HG02678 (cell line): ENCODE data around the gene CCL3.

Experiments
- ATAC-seq: cut with Tn5 transposase; IDR thresholded peaks from one replicate; pipeline ENCODE4 v1.9.1; 2021; ENCODE audit warnings: mild to moderate bottlenecking, moderate library complexity; ENCODE audit not compliant: unreplicated experiment

CCL3 gene

DNA sequence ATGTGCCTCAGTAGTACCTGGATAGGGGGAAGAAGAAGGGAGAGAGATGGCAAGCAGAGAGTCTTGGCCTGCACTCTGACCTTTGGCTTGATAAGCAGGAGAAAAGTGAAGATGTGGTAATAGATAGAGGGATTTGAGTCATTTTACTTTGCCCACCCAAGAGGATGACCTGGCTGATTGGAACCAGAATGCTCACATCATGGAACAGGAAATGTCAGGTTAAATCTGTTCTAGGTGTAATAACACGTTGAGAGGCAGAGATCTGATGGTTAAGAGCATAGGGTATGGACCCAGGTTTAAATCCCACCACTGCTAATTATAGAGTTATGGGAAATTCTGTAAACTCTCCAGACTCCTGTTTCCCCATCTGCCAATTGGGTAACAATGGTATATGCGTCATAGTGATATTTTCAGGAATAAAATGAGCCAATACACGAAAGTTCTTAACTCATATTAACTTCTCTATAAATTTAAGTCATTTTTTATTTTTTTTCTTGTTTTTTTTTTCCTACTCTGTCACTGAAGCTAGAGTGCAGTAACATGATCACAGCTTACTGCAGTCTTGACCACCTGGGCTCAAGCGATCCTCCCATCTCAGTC, 33.9 kb downstream of the CCL3 start:
- no peak for ATAC-seq

DNA sequence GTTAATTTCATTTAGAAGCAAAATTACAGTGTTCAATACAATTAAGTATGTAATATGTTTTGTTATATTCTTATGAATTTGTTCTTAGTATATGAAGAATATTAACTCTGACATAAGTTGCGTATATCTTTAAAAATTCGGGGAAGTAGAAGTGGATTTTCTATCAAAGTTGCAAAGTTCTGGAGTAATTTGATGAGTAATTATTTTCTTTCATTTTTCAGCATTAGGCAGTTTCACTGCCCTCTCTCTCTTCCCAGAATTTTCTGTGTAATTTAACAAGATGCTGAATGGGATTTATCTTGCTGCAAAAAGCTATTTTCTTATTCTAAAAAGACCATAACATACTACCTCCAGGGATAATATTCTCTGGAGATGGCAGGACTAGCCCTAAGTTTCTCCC, 34.8 kb downstream of the CCL3 start:
- no peak for ATAC-seq

DNA sequence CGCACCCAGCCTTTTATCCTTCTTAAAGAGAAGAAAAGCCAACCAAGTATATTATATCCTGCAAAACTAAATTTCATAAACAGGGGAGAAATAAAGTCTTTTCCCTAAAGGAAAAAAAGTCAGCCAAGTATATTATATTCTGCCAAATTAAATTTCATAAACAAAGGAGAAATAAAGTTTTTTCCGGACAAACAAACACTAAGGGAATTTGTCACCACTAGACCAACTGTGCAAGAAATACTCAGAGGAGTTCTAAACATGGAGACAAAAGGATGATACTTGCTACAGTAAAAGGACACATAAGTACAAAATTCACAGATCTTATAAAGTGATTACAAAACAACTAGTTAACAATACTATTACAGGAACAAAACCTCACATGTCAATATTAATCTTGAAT, 40.3 kb downstream of the CCL3 start:
- no peak for ATAC-seq

DNA sequence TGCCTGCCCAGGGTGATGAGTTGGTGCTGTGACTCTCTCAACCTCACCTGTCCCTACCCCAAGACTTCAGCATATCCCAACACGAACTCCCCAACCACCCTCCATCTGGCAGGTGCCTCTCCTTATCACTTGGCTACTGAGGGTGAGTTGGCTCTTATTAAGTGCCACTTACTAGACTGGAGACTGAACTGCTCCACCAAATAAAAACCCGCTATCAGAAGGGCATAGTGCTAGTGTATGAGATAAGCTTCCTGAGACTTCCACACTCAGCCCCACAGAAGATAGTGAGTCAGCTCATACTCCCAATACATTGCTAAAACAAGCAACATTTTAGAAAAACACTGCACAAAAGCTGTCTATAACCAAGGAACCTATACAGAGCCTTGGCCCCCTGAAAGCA, 41.9 kb downstream of the CCL3 start:
- no peak for ATAC-seq
